Vagina (tissue), 2 donors: Measurements from ENCODE around the gene S100B. TPM values are rescaled to one million over a fixed set of nuclear protein-coding genes. Genes with fewer than 3 reads are reported as not detected.
A peak's percentile ranks its signal among the peaks of the same experiment; 100 is the strongest.

Experiments used
- DNase-seq, 2 donors: peaks; one replicate each; pipeline ENCODE4 v3.0.0-alpha.2; 2017; ENCODE audit errors: extremely low spot score in 2 of 2
- H3K27ac ChIP-seq: fragments of 200-600 bp; sonication (generic); one replicate; pipeline ENCODE4 v1.5.1; 2019
- H3K27me3 ChIP-seq: fragments of 200-600 bp; sonication (generic); one replicate; pipeline ENCODE4 v1.5.1; 2019
- H3K36me3 ChIP-seq, 2 donors: fragments of 200-600 bp; sonication (generic); one replicate each; pipeline ENCODE4 v1.5.1; 2017 to 2019
- H3K4me1 ChIP-seq: fragments of 200-600 bp; sonication (generic); one replicate; pipeline ENCODE4 v1.5.1; 2019
- H3K4me3 ChIP-seq, 2 donors: fragments of 200-600 bp; sonication (generic); 1 replicate in 1 of 2; 2 replicates in 1 of 2; pipeline ENCODE4 v1.5.1; 2016 to 2019
- H3K9me3 ChIP-seq: fragments of 200-600 bp; sonication (generic); one replicate; pipeline ENCODE4 v1.5.1; 2019
- POLR2A ChIP-seq, 2 donors: fragments of 450-650 bp; IDR thresholded peaks; one replicate each; pipeline ENCODE4 v1.6.1; 2017; ENCODE audit warnings: antibody characterized with exemption in 2 of 2, mild to moderate bottlenecking in 2 of 2, moderate library complexity in 2 of 2
- POLR2AphosphoS5 ChIP-seq, 2 donors: sonication (generic); formaldehyde crosslinking; IDR thresholded peaks; one replicate each; pipeline ENCODE4 v1.9.0; 2017; ENCODE audit warnings: antibody characterized with exemption in 2 of 2, mild to moderate bottlenecking in 2 of 2, low read depth in 1 of 2; ENCODE audit not compliant: insufficient read depth in 1 of 2
- intact Hi-C: fragments of 100-400 bp; cut with DNase I; formaldehyde crosslinking; loops from one replicate; pipeline ENCODE4 v1.15.1; 2023
- total RNA-seq: library from RNA; depleted of rRNA; stranded (reverse); fragments of >200 nt; gene quantifications from one replicate; pipeline ENCODE4 v1.2.3, GENCODE V29; 2016
- TF ChIP-seq, protein P1 (sequence below), 3 experiments: fragments of 450-650 bp in 2 of 3; fragments of 200-600 bp in 1 of 3; sonication (generic) in 1 of 3; IDR thresholded peaks; one replicate each; pipeline ENCODE4 v1.5.1; 2017 to 2019; ENCODE audit warnings: antibody characterized with exemption in 3 of 3, mild to moderate bottlenecking in 2 of 3, moderate library complexity in 2 of 3

S100B gene
- total RNA-seq, 1 donor from 2014 or later, result 19.9 TPM

DNA sequence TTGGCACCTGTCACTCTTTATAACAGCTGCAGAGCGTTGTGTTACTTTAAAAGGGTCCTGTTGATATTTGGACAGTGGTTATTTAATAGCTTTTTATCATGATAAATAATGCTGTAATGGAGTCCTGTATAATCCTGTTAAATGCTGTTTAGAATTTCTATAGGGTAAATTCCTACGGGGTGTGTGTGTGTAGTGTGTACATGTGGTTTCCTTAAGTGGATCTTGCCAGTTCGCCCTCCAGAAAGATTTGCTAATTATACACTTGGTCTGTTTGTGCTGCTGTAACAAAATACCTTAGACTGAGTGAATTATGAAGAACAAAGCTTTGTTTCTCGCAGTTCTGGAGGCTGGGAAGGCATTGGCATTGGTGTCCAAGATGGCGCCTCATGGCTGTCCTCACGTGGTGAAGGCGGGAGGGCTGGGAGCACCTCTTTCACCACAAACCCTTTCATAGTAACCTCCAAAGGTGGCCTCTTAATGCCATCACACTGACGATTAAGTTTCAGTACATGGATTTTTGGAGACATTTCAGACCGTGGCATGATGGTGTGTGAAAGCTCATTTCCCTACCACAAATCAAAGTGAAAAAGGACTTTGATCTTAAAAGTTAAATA lies 41.8 kb upstream of the S100B start:
- intact Hi-C loops, result no loop called here
- Histone ChIP-seq H3K9me3 (no peaks in the 10 kb centered on the region), H3K27ac (no peak overlapping the region), H3K4me1 (peaks cover 2% of the 10 kb centered on the region), H3K36me3 (peaks cover 0 to 85% of the 10 kb centered on the region in 2 donors), H3K27me3 (no peaks in the 10 kb centered on the region), H3K4me3 (no peak overlapping the region)
- TF ChIP-seq POLR2A (IDR thresholded peaks at IDR 0.05) (no peak), POLR2AphosphoS5 (IDR thresholded peaks at IDR 0.05; ENCODE audit: insufficient read depth in 1 of 2, low read depth in 1 of 2) (no peak)
- TF ChIP-seq, protein P1, sequence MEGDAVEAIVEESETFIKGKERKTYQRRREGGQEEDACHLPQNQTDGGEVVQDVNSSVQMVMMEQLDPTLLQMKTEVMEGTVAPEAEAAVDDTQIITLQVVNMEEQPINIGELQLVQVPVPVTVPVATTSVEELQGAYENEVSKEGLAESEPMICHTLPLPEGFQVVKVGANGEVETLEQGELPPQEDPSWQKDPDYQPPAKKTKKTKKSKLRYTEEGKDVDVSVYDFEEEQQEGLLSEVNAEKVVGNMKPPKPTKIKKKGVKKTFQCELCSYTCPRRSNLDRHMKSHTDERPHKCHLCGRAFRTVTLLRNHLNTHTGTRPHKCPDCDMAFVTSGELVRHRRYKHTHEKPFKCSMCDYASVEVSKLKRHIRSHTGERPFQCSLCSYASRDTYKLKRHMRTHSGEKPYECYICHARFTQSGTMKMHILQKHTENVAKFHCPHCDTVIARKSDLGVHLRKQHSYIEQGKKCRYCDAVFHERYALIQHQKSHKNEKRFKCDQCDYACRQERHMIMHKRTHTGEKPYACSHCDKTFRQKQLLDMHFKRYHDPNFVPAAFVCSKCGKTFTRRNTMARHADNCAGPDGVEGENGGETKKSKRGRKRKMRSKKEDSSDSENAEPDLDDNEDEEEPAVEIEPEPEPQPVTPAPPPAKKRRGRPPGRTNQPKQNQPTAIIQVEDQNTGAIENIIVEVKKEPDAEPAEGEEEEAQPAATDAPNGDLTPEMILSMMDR (IDR thresholded peaks at IDR 0.05), result no peak
- DNase-seq, result peak in 1 of 2 donors; percentile 37

- Histone ChIP-seq H3K4me3 (no peak overlapping the region), H3K36me3 (peaks cover 0 to 85% of the 10 kb centered on the region in 2 donors), H3K27me3 (no peaks in the 10 kb centered on the region), H3K9me3 (no peaks in the 10 kb centered on the region), H3K4me1 (peaks cover 10% of the 10 kb centered on the region), H3K27ac (no peak overlapping the region)
- DNase-seq, result peak in 1 of 2 donors; percentile 42
- intact Hi-C loops, result no loop called here
- TF ChIP-seq, protein P1 (IDR thresholded peaks at IDR 0.05), result no peak
- no peak for TF ChIP-seq POLR2A (IDR thresholded peaks at IDR 0.05)
- TF ChIP-seq POLR2AphosphoS5 (IDR thresholded peaks at IDR 0.05; ENCODE audit: insufficient read depth in 1 of 2, low read depth in 1 of 2), result no peak
These were observed 41.0 kb upstream of the S100B start for GRCh38 chr21:46645840-46646239.

GRCh38 chr21:46643379-46644177 lies 38.7 kb upstream of the S100B start:
- peak in 1 of 2 donors; percentile 60 for DNase-seq
- TF ChIP-seq, protein P1 (IDR thresholded peaks at IDR 0.05), result no peak
- TF ChIP-seq POLR2A (IDR thresholded peaks at IDR 0.05) (no peak), POLR2AphosphoS5 (IDR thresholded peaks at IDR 0.05; ENCODE audit: insufficient read depth in 1 of 2, low read depth in 1 of 2) (no peak)
- Histone ChIP-seq H3K36me3 (peaks cover 0 to 64% of the 10 kb centered on the region in 2 donors), H3K27me3 (no peaks in the 10 kb centered on the region), H3K4me1 (peaks cover 30% of the 10 kb centered on the region), H3K9me3 (no peaks in the 10 kb centered on the region), H3K27ac (no peak overlapping the region), H3K4me3 (no peak overlapping the region)
- intact Hi-C loops, result no loop called here

DNA sequence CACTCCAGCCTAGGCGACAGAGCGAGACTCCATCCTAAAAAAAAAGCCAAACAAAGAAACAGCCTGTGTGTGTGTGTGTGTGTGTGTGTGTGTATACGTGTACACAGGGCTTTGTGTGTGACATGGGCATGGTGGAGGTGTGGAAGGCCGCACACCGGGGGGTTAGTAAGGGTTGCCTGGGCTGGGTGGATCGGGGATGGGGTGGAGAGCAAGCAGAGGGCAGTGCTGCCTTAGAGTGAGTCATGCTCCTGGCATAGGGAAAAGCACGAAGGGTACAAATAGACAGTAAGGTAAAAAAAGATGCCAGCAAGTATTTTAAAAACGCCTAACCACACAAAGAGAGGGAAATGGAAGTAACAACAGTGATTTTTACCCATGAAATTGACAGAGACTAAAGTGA lies 36.8 kb upstream of the S100B start:
- TF ChIP-seq POLR2AphosphoS5 (IDR thresholded peaks at IDR 0.05; ENCODE audit: insufficient read depth in 1 of 2, low read depth in 1 of 2) (no peak), POLR2A (IDR thresholded peaks at IDR 0.05) (no peak)
- TF ChIP-seq, protein P1 (IDR thresholded peaks at IDR 0.05), result no peak
- intact Hi-C loops, result no loop called here
- Histone ChIP-seq H3K4me3 (no peak overlapping the region), H3K9me3 (no peaks in the 10 kb centered on the region), H3K27me3 (no peaks in the 10 kb centered on the region), H3K4me1 (peaks cover 50% of the 10 kb centered on the region), H3K27ac (no peak overlapping the region), H3K36me3 (peaks cover 0 to 50% of the 10 kb centered on the region in 2 donors)
- no peak for DNase-seq
